Measurements from ENCODE around the gene NOTUM. TPM values are rescaled to one million over a fixed set of nuclear protein-coding genes. Genes with fewer than 3 reads are reported as not detected.

Gene NOTUM
- total and polyA plus RNA-seq, 4 donors, result 0.19 to 5.4 (median 1.6) TPM

DNA sequence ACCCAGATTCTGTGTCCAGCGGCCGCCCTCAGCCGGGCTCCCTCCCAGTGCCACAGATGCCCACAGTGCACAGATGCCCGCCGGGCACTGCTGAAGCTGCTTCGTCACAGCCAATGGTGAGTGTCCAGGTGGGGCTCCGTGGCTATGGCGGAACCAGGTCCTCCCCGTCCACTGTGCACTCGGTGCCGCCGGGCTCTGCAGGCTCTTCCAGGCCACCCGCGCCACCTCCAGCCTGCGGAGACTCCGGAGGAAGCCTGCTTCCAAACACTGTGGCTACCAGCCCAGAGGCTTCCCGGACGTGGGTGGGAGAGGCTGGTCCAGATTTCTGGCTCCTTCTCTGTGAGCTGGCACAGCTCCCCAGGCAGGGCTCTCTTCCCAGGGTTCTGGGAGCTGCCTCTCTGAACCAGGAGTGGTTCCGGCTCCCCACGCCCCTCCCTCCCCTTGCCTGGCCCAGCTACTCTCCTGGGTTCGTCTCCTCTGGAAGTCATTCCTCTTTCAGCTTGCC lies 21.1 kb downstream of the NOTUM start:
- Histone ChIP-seq H3K4me3 (ENCODE audit: low read depth in 1 of 3, low read length in 3 of 3) (no peak overlapping the region), H3K27me3 (ENCODE audit: control insufficient read depth in 4 of 4, insufficient read depth in 4 of 4, low read length in 3 of 4) (no peaks in the 10 kb centered on the region), H3K27ac (ENCODE audit: low read depth in 1 of 2, low read length in 2 of 2) (no peak overlapping the region), H3K9ac (ENCODE audit: low read depth in 1 of 2, low read length in 2 of 2) (no peak overlapping the region), H3K9me3 (ENCODE audit: control insufficient read depth in 4 of 4, low read length in 3 of 4) (no peaks in the 10 kb centered on the region), H3K36me3 (ENCODE audit: control insufficient read depth in 4 of 4, insufficient read depth in 3 of 4, low read depth in 1 of 4, low read length in 3 of 4) (no peaks in the 10 kb centered on the region), H3K4me1 (ENCODE audit: control insufficient read depth in 4 of 4, insufficient read depth in 4 of 4, low read length in 3 of 4) (peaks cover 6 to 10% (median 6%) of the 10 kb centered on the region in 4 donors)
- TF ChIP-seq, protein P1, sequence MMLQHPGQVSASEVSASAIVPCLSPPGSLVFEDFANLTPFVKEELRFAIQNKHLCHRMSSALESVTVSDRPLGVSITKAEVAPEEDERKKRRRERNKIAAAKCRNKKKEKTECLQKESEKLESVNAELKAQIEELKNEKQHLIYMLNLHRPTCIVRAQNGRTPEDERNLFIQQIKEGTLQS (IDR thresholded peaks at IDR 0.05), result no peak
- TF ChIP-seq, protein P2, sequence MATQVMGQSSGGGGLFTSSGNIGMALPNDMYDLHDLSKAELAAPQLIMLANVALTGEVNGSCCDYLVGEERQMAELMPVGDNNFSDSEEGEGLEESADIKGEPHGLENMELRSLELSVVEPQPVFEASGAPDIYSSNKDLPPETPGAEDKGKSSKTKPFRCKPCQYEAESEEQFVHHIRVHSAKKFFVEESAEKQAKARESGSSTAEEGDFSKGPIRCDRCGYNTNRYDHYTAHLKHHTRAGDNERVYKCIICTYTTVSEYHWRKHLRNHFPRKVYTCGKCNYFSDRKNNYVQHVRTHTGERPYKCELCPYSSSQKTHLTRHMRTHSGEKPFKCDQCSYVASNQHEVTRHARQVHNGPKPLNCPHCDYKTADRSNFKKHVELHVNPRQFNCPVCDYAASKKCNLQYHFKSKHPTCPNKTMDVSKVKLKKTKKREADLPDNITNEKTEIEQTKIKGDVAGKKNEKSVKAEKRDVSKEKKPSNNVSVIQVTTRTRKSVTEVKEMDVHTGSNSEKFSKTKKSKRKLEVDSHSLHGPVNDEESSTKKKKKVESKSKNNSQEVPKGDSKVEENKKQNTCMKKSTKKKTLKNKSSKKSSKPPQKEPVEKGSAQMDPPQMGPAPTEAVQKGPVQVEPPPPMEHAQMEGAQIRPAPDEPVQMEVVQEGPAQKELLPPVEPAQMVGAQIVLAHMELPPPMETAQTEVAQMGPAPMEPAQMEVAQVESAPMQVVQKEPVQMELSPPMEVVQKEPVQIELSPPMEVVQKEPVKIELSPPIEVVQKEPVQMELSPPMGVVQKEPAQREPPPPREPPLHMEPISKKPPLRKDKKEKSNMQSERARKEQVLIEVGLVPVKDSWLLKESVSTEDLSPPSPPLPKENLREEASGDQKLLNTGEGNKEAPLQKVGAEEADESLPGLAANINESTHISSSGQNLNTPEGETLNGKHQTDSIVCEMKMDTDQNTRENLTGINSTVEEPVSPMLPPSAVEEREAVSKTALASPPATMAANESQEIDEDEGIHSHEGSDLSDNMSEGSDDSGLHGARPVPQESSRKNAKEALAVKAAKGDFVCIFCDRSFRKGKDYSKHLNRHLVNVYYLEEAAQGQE (IDR thresholded peaks at IDR 0.05), result no peak
- no peak for TF ChIP-seq EGR1 (IDR thresholded peaks at IDR 0.05; ENCODE audit: low read depth in 2 of 2)
- no peak for TF ChIP-seq GABPA (IDR thresholded peaks at IDR 0.05 in 1 of 2, conservative IDR thresholded peaks at IDR 0.05 in 1 of 2)
- no peak for TF ChIP-seq TAF1 (conservative IDR thresholded peaks at IDR 0.05)
- no peak for TF ChIP-seq HNF4G (IDR thresholded peaks at IDR 0.05)
- no peak for TF ChIP-seq RXRA (IDR thresholded peaks at IDR 0.05)
- TF ChIP-seq RAD21 (IDR thresholded peaks at IDR 0.05), result no peak
- no peak for TF ChIP-seq JUND (IDR thresholded peaks at IDR 0.05)
- WGBS, result 89% methylated on average over 21 of the region's 21 CpGs
- no peak for DNase-seq (ENCODE audit: low spot score)

DNA sequence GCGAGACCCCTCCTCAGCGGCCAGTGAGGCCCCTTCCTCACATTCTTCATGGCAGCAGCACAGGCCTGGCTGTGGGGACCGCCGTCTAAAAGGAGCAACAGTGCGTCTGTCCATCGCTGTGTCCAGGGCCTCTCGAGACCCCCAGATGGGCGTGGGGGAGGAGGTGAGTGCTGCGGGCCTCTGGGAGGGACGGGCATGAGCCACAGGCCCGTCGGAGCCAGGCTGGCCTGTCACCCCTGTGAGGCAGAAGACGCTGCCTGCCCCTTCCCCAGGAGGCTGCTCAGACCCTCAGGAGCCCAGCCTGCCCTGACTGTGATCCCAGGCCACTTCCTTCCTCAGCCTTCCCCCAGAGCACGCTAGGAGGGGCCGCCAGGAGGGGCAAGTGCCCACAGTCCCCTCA lies 21.8 kb downstream of the NOTUM start:
- Histone ChIP-seq H3K4me3 (ENCODE audit: low read depth in 1 of 3, low read length in 3 of 3) (no peak overlapping the region), H3K36me3 (ENCODE audit: control insufficient read depth in 4 of 4, insufficient read depth in 3 of 4, low read depth in 1 of 4, low read length in 3 of 4) (no peaks in the 10 kb centered on the region), H3K9me3 (ENCODE audit: control insufficient read depth in 4 of 4, low read length in 3 of 4) (no peaks in the 10 kb centered on the region), H3K27me3 (ENCODE audit: control insufficient read depth in 4 of 4, insufficient read depth in 4 of 4, low read length in 3 of 4) (no peaks in the 10 kb centered on the region), H3K9ac (ENCODE audit: low read depth in 1 of 2, low read length in 2 of 2) (no peak overlapping the region), H3K27ac (ENCODE audit: low read depth in 1 of 2, low read length in 2 of 2) (no peak overlapping the region), H3K4me1 (ENCODE audit: control insufficient read depth in 4 of 4, insufficient read depth in 4 of 4, low read length in 3 of 4) (peaks cover 6 to 10% (median 6%) of the 10 kb centered on the region in 4 donors)
- TF ChIP-seq SP1 (IDR thresholded peaks at IDR 0.05) (no peak), YY1 (IDR thresholded peaks at IDR 0.05) (no peak), EGR1 (IDR thresholded peaks at IDR 0.05; ENCODE audit: low read depth in 2 of 2) (no peak), NR2F2 (IDR thresholded peaks at IDR 0.05) (no peak), RAD21 (IDR thresholded peaks at IDR 0.05) (no peak)
- TF ChIP-seq, protein P3, sequence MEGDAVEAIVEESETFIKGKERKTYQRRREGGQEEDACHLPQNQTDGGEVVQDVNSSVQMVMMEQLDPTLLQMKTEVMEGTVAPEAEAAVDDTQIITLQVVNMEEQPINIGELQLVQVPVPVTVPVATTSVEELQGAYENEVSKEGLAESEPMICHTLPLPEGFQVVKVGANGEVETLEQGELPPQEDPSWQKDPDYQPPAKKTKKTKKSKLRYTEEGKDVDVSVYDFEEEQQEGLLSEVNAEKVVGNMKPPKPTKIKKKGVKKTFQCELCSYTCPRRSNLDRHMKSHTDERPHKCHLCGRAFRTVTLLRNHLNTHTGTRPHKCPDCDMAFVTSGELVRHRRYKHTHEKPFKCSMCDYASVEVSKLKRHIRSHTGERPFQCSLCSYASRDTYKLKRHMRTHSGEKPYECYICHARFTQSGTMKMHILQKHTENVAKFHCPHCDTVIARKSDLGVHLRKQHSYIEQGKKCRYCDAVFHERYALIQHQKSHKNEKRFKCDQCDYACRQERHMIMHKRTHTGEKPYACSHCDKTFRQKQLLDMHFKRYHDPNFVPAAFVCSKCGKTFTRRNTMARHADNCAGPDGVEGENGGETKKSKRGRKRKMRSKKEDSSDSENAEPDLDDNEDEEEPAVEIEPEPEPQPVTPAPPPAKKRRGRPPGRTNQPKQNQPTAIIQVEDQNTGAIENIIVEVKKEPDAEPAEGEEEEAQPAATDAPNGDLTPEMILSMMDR (IDR thresholded peaks at IDR 0.05; ENCODE audit: low read depth, low read length, missing input control), result no peak
- DNase-seq (ENCODE audit: low spot score), result no peak
- 78% methylated on average over 15 of the region's 15 CpGs for WGBS

DNA sequence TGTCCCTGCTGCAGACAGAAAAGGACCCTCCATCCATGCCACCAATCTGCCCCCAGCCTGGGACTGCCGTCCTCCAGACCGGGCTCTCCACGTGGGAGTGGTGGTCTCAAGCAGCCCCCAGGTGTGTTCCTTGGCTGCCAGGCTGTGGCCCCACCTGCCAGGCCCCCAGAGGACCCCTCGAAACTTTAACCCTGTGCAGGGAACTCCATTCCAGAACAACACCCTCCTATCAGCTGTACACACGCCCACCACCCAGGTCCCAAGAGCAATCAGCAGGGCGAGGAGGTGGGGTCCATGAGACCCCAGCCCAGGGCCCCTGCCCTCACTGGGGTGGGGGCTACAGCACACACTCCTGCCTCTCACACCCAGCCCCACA lies 25.3 kb downstream of the NOTUM start:
- Histone ChIP-seq H3K27ac (ENCODE audit: low read depth in 1 of 2, low read length in 2 of 2) (no peak overlapping the region), H3K4me3 (ENCODE audit: low read depth in 1 of 3, low read length in 3 of 3) (no peak overlapping the region), H3K9me3 (ENCODE audit: control insufficient read depth in 4 of 4, low read length in 3 of 4) (no peaks in the 10 kb centered on the region), H3K36me3 (ENCODE audit: control insufficient read depth in 4 of 4, insufficient read depth in 3 of 4, low read depth in 1 of 4, low read length in 3 of 4) (no peaks in the 10 kb centered on the region), H3K9ac (ENCODE audit: low read depth in 1 of 2, low read length in 2 of 2) (no peak overlapping the region), H3K27me3 (ENCODE audit: control insufficient read depth in 4 of 4, insufficient read depth in 4 of 4, low read length in 3 of 4) (no peaks in the 10 kb centered on the region), H3K4me1 (ENCODE audit: control insufficient read depth in 4 of 4, insufficient read depth in 4 of 4, low read length in 3 of 4) (peaks cover 6 to 10% (median 7%) of the 10 kb centered on the region in 4 donors)
- WGBS, result 91% methylated on average over 6 of the region's 6 CpGs
- DNase-seq (ENCODE audit: low spot score), result no peak
- TF ChIP-seq RAD21 (IDR thresholded peaks at IDR 0.05) (no peak), FOXA1 (IDR thresholded peaks at IDR 0.05) (no peak)

All from liver (tissue), 9 donors.